PFSK-1 (cell line): Measurements from ENCODE around the gene NAGS.
A peak's percentile ranks its signal among the peaks of the same experiment; 100 is the strongest.

Experiments used
- FOXP2 ChIP-seq: optimal IDR thresholded peaks from 2 replicates; pipeline ENCODE3; 2011; ENCODE audit warnings: borderline replicate concordance, control low read depth, inconsistent platforms; ENCODE audit not compliant: insufficient read depth; ENCODE audit errors: extremely low read length, extremely low read depth
- POLR2AphosphoS5 ChIP-seq: IDR thresholded peaks from 2 replicates; pipeline ENCODE4 v1.6.1; 2012; ENCODE audit warnings: low read depth, mild to moderate bottlenecking, control low read depth, low read length, moderate library complexity
- REST ChIP-seq, 2 experiments: IDR thresholded peaks; 2 replicates each; pipeline versions ENCODE4 v1.6.1 to v1.8.0; 2011 to 2012; ENCODE audit warnings: low read depth in 2 of 2, low read length in 2 of 2, control low read depth in 1 of 2, inconsistent platforms in 1 of 2, mild to moderate bottlenecking in 1 of 2, moderate library complexity in 1 of 2; ENCODE audit not compliant: insufficient read depth in 1 of 2
- SIN3A ChIP-seq: IDR thresholded peaks from 2 replicates; pipeline ENCODE4 v1.6.1; 2012; ENCODE audit warnings: mild to moderate bottlenecking, low read length, moderate library complexity, borderline replicate concordance; ENCODE audit not compliant: insufficient read depth
- TAF1 ChIP-seq: IDR thresholded peaks from 2 replicates; pipeline ENCODE4 v1.6.1; 2012; ENCODE audit warnings: low read length, control low read depth, borderline replicate concordance; ENCODE audit not compliant: insufficient read depth

NAGS gene

DNA sequence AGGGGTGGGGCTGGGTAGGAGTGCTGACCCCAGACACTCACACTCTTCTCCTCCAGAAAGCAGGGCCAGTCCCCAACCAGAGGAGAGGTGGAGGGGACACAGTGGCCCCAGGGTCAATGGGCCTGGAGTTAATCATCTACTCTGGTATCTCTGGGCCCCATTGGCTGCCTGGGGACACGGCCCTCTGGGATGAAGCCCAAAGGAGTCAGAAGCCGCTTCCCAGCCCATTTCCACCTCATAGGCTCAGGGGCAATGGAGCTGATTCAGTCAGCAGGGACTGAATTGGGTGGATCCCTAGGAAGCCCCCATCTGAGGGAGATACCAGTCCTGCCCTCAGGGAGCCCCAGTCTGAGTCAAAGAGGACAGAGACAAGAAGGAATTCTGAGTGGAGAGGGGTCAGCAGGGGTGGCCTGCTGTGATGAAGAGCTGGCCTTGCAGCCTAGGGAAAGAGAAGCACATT is 2.9 kb upstream of the NAGS start:
- no peak for TF ChIP-seq SIN3A

DNA sequence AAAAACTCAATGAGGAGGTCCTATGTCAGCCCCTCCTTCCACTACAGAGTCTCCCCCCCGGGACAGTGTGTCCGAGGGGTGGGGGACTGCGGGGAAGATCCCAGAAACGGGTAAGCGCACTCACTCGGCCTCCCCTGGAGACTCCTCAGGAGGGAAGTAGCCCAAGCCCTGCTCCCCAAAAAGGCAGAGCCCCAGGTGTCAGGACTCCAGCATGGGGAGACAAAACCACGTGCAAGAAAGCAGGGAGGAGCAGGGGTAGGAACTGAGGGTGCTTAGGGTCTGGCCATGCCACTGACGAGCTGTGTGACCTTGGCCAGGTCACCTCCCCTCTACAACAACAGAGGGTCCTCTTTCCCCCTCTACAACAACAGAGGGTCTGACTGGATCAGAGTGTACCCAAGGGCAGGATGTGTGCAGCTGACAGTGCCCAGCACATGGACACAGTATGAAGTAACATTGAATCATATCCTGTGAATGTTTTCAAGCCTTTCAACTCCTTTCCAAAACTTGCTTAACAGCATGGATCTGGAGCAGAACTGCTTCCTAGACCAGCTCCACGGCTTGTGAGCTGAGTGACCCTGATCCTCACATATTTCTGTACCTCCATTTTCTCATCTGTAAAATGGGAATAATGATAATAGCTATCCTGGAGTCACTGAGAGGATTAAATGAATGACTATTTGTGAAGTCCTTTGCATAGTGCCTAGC is 2.1 kb upstream of the NAGS start:
- TF ChIP-seq FOXP2 (no peak), SIN3A (peak; percentile 20; the same call in 1 of the 2 replicates), REST (IDR thresholded peaks at IDR 0.05; ENCODE audit: insufficient read depth in 1 of 2, low read depth in 2 of 2, low read length in 2 of 2) (0 out of 4 replicates have a peak, but pooled peaks of 1 of the 2 experiments have one; percentile 33), TAF1 (peak; percentile 52; the same call in 1 of the 2 replicates)

DNA sequence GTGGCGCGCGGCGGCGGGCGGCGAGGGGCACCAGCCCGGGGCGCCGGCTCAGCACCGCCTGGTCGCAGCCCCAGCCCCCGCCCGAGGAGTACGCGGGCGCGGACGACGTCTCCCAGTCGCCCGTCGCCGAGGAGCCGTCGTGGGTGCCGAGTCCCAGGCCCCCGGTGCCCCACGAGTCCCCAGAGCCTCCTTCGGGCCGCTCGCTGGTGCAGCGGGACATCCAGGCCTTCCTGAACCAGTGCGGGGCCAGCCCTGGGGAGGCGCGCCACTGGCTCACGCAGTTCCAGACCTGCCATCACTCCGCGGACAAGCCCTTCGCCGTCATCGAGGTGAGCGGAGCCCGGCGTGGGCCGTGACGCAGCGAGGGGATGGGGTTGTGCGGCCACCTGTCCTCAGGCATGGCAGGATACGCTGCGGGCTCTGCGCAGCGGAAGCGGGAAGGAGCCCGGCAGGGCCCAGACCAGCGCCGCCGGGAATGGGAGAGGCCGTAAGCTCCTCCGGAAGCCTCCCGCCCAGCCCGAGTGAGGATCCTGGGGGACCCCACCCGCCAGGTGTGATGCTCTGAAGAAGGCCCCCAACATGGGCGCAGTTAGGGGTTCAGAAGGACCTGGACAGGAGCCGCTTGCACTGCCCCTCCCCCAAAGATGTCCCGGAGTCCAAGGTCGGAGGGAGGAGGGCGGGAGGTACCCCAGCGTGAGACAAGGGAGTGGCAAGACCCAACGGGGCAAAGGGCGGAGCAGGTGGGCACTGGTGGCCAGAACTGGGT is 522 bp downstream of the NAGS start:
- TF ChIP-seq TAF1 (no peak), FOXP2 (no peak), REST (IDR thresholded peaks at IDR 0.05; ENCODE audit: insufficient read depth in 1 of 2, low read depth in 2 of 2, low read length in 2 of 2) (no peak), POLR2AphosphoS5 (no peak), SIN3A (no peak)

DNA sequence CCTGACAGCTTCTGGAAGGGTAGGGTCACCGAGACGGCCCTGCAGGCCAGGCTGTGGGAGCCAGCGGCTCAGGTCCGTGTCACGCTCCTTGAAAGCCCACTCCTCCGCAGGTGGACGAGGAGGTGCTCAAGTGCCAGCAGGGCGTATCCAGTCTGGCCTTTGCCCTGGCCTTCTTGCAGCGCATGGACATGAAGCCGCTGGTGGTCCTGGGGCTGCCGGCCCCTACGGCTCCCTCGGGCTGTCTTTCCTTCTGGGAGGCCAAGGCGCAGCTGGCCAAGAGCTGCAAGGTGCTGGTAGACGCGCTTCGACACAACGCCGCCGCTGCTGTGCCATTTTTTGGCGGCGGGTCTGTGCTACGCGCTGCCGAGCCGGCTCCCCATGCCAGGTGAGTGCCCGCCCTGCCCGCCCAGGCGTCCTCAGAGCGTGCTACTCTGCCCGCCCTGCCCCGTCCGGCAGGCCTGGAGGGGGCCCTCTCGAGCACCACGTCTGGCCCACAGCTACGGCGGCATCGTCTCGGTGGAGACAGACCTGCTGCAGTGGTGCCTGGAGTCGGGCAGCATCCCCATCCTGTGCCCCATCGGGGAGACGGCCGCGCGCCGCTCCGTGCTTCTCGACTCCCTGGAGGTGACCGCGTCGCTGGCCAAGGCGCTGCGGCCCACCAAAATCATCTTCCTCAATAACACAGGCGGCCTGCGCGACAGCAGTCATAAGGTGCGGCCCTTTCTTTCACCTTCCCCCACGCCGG is 1.3 kb downstream of the NAGS start:
- no peak for TF ChIP-seq FOXP2
- no peak for TF ChIP-seq POLR2AphosphoS5
- TF ChIP-seq REST (IDR thresholded peaks at IDR 0.05; ENCODE audit: insufficient read depth in 1 of 2, low read depth in 2 of 2, low read length in 2 of 2): no peak
- TF ChIP-seq SIN3A: no peak
- TF ChIP-seq TAF1: no peak

- TF ChIP-seq FOXP2: no peak
- TF ChIP-seq POLR2AphosphoS5: no peak
- no peak for TF ChIP-seq TAF1
- TF ChIP-seq SIN3A: no peak
- TF ChIP-seq REST (IDR thresholded peaks at IDR 0.05; ENCODE audit: insufficient read depth in 1 of 2, low read depth in 2 of 2, low read length in 2 of 2): no peak
Observed at GRCh38 chr17:44006272-44006597, 1.8 kb downstream of the NAGS start.
